Hypothalamus (tissue), 51 donors: Measurements from ENCODE around the gene IL1F10.

Experiments used
- DNase-seq, 51 donors: peaks; one replicate each; lab custom pipeline; 2025; lab: John Stamatoyannopoulos, UW

Gene IL1F10

DNA sequence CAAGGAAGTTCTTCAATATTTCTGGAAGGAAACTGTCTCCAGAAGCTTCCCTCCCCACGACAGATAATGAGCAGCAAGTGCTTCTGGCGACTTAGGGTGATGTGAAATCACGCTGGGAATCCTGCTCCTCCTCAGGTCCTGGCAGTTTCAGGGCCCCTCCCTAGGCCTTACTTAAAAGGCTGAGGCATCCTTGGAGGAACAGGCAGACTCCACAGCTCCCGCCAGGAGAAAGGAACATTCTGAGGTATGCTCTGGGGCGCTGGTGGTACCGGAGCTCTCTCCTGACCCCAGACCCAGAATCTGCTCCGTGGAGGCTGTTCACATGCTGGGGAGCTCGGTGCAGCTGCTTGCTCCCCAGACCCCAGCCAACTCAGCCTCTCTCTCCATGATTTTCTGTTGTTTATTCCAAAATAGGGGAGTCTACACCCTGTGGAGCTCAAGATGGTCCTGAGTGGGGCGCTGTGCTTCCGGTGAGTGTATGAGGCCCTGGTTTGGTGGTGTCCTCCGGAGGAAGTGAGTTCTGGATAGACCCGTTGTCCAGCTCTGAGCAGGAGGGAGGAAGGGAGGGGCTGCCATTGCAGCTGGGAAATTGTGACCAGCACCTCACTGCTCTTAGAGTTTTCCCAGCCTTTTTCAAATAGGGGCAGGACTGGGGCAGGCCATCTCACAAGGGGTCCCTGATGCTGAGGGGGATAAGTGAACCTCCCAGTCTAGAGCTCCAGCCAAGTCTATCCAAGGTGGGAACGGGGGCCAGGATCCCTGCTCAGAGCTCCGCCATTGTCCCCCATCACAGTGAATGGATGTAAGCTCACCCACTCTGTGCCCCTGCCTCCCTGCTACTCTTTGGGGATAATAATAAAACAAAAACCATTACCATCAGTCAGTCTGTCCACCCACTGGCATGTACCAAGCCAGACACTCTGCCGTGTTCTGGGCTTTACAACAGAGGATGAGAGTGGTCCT, 8.5 kb upstream of the IL1F10 start, which contains the start of gene IL36RN:
TSS of gene IL36RN (plus strand) at position 201 of the 963 bp plus-strand sequence. CDS start at position 442, 241 bp downstream.
- DNase-seq, result no peak

DNA sequence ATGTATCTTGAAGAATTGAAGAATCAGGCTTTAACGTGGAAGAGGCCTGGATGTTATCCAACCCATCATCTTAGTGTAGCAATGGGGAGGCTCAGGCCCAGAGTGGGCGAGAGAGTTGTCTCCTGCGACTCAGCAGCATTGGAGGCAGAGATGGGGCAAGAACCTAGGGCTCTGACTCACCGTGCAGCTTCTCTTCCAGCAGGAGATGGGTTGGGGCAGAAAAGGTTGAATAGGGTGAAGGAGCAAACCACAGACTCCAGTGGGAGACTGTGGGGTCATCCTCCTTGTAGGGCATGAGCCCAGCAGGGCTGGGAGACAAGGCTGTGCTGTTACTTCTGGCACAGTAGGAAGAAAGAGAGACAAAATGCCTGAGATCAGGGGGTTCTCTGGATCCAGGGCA, 7.4 kb upstream of the IL1F10 start:
- DNase-seq, result no peak

DNA sequence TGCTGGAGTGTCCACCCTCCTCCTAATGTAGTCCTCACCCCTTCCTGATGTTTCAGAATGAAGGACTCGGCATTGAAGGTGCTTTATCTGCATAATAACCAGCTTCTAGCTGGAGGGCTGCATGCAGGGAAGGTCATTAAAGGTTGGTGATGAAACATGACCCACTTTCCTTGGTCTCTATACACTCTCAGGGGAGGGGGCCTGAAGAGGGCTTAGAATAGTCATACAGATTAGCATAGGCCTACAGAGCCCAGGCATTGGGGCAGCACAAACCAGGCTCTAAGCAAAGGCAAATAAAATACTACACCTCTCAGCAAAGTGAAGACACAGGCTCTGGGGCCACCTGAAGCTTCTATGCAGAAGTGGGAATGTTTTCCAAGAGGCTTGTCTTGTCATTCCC, 7.0 kb upstream of the IL1F10 start:
- no peak for DNase-seq

DNA sequence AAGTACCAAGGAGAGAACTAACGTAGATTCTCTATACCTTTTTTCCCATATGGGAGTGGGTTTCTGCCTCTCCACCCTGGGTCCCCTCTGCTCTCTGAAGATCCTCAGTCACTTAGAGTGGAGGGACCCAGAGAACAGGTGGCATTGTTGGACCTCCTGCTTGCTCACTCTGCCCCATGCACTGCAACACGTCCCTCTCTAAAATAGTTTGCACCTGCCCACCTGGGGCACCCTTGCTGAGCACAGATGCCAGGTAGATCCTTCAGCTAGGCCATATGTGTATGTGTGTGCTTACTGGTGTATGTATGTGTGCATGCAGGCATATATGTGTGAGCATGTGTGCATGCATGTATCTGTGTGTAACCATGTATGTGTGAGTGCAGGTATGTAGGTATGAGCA, 6.5 kb upstream of the IL1F10 start:
- DNase-seq, result no peak

DNA sequence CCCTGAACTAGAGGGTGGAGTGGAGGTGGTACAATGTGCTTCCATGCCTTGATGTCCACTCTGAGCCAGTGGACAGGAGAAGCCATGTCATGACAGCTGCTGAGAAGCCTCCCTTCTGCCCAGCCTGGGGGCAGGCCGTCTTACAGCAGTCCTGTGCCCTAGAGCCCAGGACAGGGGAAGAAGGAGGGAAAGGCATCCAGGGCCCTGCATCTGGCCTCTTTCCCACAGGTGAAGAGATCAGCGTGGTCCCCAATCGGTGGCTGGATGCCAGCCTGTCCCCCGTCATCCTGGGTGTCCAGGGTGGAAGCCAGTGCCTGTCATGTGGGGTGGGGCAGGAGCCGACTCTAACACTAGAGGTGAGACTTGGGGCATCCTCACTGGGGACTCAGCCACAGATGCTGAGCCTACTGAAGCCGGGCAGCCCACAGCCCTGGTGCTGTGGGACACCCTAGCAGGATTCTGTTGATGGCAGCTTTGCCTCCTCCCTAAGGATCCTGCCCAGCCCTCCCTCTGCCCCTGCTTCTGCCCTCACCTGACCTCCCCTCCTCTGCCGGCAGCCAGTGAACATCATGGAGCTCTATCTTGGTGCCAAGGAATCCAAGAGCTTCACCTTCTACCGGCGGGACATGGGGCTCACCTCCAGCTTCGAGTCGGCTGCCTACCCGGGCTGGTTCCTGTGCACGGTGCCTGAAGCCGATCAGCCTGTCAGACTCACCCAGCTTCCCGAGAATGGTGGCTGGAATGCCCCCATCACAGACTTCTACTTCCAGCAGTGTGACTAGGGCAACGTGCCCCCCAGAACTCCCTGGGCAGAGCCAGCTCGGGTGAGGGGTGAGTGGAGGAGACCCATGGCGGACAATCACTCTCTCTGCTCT, 5.6 kb upstream of the IL1F10 start:
- DNase-seq, result no peak

DNA sequence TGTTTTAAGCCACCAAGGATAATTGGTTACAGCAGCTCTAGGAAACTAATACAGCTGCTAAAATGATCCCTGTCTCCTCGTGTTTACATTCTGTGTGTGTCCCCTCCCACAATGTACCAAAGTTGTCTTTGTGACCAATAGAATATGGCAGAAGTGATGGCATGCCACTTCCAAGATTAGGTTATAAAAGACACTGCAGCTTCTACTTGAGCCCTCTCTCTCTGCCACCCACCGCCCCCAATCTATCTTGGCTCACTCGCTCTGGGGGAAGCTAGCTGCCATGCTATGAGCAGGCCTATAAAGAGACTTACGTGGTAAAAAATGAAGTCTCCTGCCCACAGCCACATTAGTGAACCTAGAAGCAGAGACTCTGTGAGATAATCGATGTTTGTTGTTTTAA, 3.5 kb upstream of the IL1F10 start:
- no peak for DNase-seq

DNA sequence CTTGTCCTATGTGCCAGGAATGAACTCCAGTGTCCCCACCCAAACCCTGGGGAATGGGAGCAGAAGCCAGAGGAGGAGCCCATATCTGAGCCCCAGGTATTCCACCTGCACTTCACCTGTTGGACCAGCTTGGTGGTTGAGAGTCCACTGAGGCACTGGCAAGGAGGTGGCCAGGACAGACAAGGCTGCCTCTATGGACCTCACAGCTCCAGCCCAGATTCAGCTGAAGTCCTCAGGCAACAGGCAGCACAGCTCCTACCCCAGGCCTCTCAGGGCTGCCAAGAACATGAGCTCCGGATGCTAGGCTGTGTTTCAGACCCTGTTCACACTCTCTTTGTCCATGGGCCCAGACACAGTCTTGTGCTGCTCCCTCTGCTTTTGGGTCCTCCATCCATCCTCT, 2.9 kb upstream of the IL1F10 start:
- DNase-seq, result no peak

DNA sequence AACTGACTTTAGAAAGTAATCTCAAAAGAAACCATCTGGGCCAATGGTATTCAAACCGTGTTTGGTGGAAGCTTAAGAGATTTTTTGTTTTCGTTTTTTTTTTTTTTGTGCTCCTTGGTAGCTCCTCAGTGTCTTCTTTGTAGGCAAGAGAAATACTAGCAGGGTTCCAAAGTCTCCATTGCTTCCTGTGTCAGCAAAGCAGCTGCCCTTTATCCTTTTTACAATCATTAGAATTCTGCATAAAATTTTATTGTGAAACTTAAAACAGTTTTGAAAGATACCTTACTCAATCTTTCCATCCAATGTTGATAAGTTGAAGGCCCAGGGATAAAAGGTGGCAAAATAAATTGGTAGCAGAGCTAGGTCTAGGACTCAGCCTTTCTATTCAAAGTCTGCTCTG, 479 bp downstream of the IL1F10 start:
- no peak for DNase-seq

DNA sequence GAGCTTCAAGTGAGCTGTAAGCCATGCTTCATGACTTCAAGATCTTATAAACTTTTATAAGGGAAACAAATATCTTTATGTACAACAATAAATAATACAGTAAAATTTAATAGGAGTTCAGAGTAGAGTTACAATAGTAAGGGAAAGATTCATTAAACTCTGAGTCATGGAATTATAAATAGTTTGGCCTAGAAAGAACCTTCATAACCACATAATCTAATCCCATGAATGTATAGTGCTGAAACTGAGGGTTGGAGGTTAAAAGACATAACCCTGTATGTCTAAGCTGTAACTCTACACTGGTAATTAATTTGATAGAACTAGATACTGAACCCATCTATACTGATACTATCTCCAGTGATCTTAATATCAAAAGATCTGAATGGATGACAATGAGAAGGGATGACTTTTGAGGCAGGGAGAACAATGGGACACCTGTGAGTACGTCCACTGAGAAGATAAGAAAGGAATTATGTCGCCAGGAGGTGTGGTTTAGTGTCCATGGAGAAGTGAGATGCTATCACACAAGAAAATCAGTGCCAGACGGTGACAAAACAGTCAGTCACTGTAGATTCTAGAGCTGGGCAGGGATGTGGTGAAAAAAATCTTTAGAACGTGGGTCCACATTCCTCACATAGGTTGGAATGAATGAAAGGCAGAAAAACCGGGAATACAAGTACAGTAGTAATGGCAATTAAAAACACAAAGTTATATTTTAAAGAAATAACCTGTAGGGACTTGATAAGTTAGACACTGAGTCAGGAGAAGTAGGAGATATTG, 1.1 kb downstream of the IL1F10 start:
- no peak for DNase-seq

DNA sequence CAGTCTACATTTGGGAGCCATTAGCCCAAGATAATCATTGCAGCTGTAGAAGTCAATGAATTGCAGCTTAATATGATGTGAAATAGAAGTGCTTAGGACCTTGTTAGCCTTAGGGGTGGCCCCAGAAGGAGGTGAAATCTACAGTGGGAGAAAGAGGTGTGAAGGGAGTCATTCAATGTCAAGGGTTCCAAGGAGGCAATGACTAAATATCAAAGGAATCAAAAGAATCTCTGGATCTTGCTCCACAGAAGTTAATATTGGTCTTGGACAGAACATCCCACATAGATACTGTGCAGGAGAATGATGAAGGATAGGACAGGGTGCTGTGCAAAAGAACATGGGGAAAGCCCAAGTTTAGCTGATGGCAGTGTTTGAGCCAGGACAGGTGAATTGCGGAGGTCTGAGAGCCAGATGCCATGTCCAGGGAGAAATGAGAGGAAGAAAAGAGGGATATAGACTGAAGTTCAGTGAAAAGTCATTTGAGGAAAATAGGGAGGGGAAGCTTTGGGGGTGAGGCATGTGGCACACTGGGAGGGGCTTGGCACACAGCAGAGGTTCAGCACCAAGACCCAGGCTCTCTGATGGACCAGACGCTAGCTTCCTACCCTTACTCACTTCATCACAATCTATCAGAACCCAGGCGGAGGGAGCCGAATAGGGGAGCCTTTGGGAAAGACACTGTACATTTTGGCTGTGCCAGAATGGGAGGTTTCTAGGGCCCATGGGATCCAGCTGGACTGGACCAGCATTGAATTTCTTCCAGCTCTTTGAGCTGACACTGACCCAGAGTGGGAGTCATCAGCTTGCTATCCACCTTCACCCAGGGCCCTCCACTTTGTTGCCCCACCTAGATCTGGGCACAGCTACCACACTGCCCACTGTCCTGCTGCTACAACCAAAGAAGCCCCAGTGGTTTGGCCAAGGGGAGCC, 2.2 kb downstream of the IL1F10 start:
- DNase-seq, result no peak

DNA sequence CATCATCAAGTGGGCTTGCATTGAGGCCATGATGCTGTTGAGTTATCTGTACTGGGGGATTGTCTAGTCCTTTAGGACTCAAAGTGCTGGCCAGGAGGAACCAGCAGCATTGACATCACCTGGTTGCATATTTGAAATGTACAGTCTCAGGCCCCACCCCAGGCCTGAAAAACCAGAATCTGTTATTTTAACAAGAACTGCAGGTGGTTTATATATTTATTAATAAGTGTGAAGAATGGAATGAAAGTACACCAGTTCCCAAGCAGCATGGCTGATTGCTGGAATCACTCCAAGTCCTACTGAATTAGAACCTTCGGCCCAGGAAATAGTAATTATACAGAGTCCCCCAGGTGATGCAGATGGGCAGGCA, 2.8 kb downstream of the IL1F10 start:
- no peak for DNase-seq

DNA sequence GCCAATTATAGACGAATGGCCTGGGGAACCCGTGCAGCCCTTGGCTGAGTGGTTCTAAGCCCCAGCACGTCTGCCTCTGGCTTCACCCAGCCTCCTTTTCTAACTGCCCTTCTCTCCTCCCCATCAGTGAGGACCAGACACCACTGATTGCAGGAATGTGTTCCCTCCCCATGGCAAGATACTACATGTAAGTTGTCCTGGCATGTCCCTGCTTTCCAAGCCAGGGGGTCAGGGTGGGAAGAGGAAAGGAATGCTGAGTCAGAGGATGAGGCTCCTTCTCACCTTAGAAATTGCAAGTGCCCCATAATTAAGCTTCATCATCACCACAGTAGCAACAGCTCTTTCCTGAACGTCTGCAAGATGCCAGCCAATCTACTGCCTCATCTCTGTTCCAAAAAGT, 4.8 kb downstream of the IL1F10 start:
- DNase-seq, result no peak

DNA sequence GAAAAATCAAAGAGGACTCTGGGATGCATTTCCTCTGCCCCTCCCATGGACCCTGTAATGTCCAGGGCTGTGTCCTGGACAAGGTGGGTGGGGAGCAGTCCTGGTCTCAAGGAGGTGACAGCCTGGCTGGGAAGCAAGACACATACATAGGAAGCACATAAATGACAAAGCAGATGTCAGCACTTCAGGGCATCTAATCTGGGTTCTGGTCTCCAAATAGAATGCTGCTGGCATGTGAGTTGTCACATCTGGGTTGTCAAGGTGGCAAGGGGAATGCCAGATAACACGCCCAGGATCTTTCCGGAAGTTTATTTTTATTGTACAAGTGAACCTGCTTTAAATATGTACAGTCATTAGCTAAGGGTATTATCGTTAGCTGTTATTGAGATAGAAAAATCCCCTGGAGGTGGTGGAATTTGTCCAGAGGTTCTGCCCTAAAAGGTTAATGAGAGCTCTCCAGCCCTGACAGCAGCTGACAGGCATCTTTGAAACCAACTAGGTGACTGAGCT, 5.6 kb downstream of the IL1F10 start:
- DNase-seq, result no peak

DNA sequence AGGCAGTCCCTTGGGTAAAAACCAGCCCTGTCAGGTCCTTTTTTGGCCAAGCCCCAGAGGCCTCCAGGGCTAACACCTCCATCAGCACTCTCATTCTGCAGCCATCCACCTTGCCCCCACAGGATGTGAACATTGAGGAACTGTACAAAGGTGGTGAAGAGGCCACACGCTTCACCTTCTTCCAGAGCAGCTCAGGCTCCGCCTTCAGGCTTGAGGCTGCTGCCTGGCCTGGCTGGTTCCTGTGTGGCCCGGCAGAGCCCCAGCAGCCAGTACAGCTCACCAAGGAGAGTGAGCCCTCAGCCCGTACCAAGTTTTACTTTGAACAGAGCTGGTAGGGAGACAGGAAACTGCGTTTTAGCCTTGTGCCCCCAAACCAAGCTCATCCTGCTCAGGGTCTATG, 7.3 kb downstream of the IL1F10 start:
- no peak for DNase-seq

DNA sequence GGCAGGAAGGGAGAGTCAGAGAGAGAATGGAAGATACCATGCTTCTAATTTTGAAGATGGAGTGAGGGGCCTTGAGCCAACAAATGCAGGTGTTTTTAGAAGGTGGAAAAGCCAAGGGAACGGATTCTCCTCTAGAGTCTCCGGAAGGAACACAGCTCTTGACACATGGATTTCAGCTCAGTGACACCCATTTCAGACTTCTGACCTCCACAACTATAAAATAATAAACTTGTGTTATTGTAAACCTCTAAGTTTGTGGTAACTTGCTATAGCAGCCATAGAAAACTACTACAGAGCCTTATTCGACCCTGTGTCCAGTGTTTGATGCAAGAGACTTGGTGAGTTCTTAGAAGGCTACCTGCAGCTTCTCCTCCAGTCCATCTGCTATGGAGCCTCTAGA, 7.8 kb downstream of the IL1F10 start:
- no peak for DNase-seq

DNA sequence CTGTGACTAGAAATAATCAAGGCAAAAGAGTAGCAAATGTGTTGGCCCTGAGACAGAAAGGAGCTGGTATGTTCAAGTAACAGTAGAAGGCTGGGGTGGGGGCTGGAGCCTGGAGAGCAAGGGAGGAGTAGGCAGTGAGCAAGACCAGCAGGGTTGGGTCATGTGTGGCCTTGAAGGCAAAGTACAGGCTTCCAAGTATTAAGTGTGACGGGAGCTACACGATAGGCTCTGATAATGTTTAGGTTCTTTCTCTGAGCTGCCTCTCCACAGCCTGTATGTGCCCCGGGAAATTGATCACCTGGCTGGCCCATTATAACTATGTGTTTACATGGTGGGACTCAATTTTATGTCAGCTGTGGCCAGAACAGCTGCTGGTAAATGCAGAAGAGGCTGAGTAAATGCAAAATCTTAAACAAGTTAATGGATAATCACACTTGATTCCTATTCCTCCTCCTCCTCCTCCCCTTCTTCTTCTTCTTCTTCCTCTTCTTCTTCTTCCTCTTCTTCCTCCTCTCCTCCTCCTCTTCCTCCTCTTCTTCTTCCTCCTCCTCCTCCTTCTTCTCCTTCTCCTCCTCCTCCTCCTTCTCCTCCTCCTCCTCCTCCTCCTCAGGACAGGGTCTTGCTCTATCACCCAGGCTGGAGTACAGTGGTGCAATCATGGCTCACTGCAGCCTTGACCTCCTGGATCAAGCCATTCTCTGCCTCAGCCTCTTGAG, 9.3 kb downstream of the IL1F10 start:
- no peak for DNase-seq

DNA sequence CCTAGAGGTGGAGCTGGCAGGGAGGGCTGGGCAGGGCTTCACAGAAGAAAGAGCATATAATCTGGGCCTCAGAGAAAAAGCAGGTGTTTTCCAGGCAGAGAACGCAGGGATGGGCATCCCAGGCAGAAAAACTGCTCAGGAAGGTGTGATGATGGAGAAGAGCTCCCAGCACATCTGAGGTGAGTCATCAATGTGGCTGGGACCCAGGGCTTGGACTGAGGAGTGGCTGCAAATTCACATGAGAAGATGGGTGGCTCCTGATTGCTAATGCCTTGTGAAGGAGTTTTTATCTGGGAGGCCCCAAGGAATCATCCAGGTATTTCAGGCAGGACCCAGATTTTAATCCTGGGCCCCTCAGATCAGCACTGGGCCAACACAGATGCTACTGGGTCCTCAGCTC, 10.2 kb downstream of the IL1F10 start:
- peak in 1 of 51 donors; percentile 13 for DNase-seq

DNA sequence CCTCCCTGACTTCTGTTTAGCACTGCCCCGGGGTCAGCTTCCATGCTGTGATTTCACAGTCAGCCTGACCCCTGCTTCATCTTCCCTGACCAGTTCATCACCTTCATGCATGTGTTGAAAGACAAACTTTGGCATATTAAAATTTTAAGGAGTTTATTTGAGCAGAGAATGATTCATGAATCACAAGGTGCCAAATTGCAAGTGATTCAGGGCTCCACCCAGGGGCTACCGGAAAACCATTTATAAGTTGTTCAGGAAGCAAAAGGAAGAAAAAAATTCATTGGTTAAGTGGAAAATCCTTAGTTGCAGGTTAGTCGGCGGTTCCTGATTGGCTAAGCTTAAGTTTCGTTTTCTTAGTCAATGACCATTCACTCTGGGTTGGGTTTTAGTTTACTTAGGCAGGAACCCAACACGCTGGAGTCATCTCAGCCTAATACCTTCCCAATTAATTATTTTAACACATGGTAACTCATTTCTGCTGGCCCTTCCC, 10.6 kb downstream of the IL1F10 start:
- DNase-seq, result no peak

DNA sequence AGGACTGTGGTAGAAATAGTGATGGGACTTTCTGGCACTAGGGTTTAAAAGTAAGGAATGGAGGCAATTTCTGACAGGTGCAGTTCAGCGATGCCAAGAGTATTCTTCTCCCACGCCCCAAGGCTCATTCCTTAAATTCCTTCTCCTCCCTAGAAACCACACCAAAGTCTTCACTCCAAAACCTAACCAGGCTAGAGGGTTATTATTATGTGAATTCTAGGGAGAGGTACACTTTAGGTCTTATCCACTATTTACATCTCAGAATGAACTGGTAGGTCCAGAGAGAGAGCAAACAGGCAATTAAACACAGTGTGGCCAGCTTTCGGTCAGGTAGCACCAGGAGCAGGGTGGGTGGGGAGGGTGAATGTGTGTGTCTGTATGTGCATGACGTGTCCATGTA, 11.4 kb downstream of the IL1F10 start:
- DNase-seq, result no peak
